ENCODE measurements around the gene STK39.

Gene STK39

DNA sequence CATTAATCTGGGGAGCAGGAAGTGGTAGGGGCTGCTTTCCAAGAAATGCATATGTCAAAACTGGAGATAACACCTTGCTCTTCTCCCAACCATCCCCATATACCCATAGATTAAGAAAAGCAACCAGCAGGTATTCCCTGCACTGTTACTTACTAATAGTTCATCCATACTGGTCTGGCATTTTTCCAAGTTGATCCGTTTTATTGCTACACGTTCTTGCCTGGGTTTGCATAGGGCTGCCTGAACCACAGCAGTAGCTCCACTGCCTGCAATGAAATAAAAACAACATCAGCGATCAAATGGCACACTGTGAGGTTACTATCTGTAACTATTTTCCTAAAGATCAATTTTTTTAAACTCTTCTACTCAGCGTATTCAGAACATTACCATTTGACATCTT, 65.6 kb downstream of the STK39 start:
- no peak for DNase-seq

DNA sequence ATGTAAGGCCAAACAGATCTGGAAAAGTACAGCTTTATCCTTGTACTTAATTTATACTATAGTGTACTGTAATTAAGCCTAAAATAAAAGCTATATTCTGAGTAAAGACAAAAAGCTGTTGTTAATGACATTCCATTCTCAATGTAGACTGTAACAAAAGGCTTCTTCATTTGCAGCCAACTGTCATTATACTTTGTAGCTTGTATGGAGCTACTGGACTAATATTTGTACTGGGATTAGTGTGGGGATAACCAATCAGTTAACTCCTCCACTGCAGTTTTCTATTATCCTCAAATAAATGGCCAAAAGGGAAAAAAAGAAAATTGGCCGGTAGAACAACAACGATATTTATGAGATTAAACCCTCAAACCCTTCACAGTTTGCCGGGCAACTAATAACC, 66.5 kb downstream of the STK39 start:
- DNase-seq: no peak

DNA sequence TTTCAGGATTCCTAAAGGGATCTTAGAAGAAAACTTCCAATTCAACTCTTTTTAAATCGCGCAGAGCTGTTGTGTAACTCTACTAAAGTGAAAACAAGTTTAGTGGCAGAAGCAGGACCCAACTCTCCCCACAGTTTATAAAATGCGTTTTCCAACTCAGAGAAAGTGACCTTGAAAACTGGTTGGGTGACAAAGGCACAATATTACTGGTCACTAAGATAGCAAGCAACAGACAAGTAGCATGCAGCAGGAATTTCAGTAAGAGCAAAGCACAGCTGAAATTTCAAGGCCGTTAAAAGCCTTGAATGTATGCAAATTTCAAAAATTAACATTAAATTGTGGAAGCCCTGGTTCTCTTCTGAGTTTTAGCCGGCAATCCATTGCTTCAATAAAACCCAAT, 66.9 kb downstream of the STK39 start:
- no peak for DNase-seq

GRCh38 chr2:168179592-168179991, 67.8 kb downstream of the STK39 start:
- DNase-seq: no peak

DNA sequence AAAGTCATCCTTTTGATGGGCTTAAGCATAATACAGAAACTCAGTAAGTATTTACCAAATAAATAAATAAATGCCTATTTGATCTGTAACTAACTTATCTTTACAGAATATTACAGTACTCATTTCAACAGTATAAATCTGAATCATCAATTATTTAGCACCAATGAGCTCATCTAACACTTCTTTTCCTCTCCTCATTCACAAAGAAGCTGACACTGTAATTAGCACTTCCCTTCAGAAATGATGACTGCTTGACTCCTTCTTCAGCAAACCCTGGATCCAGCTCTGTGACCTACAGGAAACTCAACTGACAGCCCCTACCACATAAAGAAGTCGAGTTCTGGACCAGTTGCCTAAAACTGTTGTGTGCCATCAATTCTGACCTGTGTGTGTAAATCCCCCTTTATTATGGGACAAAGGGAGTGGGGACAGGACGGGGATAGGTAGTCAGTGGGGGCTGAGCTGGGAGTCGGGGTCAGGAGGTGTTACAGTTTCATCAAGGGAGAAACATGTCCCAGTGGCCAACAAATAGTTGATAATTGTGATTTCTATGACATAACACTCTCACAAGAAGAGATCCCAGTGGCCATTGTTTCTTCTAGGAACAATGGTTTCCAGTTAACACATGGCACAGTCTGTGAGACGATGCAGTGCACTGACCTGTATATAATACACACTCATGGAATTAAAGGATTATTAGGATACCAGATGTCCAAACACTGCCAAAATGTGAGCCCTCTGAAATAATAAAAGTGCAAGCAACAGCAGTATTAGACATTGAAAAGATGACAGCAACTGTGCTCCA, 68.7 kb downstream of the STK39 start:
- DNase-seq: no peak

DNA sequence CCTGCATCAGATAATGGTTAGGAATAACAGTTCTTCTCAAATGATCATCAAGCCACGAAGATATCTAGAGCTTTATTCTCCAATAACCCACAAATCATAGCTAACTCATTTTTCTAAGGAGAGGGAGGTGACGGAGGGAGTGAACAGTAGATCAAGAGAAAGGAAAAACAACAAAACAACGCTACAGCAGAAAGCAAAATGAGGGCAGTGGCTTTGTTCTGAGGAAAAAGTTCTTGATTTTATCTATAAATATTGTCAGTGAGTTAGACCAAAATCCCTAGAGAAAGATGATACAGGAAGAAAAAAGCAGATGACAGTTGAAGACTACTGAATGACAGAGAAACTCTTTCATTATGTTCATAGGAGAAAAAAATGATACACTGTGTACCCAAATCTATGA, 71.0 kb downstream of the STK39 start:
- no peak for DNase-seq

GRCh38 chr2:168175469-168175868, 71.9 kb downstream of the STK39 start:
- no peak for DNase-seq

- no peak for DNase-seq
These were observed 72.6 kb downstream of the STK39 start for GRCh38 chr2:168174756-168175155.

DNA sequence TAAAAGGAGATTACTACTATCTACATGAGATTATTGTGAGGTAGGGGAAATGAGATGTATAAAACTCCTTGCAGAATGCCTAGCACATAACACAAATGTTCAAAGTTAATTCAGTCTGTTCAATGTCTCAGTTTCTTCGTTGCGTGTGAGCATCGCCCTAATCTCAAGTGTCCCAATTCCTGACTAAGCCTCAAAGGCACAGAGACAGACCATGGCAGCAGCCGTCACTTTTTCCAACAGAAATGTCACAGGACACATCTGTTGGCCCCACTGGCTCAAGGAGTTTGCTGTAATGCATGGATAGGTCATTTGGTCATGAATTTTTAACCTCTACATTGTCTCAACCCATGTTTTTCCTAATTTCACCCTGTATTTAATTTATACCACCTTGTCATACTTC, 75.3 kb downstream of the STK39 start:
- no peak for DNase-seq

DNA sequence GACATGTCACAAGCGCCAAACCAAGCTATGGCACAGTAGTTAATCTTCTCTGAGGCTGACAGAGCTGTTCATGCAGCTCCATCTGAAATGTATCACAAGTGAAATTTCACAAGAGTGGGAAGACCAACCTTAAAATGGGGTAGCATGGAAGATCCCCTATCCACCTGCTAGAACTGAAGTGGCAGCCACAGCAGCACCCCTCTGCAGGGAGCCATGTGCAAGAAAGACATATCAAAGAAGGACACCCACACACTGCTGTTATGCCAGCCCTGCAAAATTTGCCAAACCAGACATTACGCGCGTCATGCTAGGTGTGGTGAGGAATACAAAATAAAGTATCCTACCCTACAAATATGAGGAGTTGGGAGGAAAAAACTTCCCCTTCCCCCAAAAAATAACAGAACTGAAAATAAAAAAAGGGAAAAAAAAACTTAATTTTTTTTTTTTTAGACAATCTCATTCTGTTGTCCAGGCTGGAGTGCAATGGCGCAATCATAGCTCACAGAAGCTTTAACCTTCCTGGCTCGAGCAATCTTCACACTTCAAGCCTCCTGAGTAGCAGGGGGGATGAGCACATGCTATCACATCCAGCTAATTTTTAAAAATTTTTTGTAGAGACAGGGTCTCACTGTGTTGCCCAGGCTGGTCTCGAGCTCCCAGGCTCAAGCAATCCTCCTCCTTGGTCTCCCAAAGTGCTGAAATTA, 76.2 kb downstream of the STK39 start:
- DNase-seq: no peak

DNA sequence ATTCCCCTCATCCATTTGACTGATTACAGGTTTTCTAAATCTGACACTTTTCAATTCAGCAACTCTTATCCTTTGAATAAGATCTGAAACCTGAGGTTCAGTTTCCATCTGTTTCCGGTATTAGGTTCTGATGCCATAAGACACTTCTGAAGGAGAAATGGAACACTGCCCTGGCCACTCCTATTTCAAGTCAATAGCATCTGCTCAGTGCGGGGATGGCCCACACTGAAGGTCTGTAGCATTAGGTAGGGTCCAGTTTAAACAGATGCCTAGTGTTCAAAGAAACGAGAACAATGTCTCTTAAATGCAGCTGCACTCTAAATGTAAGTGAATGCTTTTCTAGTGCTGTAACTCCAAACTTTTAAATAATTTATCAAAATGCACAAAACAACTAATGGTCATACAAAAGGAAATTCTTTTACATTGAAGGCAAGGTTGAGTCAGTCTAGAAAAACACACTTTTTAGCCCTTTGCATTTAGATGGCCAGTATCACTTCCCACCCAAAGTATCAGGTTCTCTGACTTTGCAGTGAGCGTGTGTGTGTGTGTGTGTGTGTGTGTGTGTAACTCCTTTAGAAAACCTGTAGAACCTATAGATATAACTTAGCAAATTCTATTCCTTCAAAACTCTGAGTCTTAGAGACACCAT, 78.2 kb downstream of the STK39 start:
- DNase-seq: no peak

DNA sequence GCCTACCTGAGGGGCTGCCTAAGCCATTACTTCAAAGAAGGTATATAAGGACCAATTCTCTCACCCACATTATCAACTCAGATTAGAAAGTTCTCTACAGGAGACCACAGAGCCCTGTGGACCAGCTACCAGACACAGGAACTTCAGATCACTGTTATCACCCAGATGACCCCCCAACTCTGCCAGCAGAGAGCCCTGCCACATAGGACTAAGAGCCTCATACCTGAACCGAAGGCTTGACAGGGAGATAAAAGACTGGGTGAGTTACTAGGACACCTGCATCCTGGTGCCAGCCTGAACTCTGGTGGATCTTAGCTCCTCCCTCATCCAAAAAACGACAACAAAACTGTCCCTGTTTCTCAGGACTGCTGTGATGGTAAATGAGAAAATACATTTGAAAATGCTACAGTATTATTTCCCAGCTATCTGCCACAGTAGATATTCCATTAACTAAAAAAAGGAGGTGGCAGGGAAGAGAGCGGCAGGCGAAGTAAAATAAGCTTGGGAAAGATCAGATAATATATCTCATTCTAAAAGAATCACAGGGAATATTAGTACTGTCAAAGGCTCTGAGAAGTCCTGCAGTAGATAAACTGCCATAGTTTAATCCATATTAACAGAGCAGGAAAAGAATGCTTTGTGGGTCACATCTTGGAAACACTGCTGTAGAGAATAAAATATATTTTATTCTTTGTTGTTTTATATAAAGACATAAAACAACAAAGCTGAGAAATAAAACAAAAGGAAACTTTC, 79.7 kb downstream of the STK39 start:
- DNase-seq: no peak

DNA sequence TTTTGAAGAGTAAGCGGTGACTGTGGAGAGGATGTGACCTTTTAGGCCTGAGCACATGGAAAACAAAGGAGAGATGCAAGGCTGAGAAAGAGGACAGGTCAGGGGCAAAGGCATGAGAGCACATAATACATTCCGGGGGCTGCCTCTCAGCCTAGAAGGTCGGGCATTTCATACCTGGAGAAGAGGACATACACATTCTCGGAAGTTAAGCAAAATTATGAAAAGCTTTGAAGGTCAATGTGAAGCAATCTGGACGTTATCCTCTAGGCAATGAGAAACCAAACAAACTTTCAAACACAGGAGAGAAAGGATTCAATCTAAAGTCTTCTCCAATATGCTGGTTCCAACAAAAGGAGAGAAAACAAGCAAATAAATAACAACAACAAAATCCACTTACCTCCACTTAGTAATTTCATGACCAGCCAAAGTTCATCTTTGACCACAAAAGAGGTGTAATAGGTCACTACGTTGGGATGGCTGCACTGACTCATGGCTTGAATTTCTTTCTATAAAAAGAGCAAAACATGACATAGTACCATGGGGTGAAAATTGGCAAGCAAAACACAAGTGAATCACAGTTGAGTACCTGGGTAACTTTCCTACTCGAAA, 80.4 kb downstream of the STK39 start:
- no peak for DNase-seq

- no peak for DNase-seq
These were observed 81.2 kb downstream of the STK39 start for GRCh38 chr2:168165985-168166901.

DNA sequence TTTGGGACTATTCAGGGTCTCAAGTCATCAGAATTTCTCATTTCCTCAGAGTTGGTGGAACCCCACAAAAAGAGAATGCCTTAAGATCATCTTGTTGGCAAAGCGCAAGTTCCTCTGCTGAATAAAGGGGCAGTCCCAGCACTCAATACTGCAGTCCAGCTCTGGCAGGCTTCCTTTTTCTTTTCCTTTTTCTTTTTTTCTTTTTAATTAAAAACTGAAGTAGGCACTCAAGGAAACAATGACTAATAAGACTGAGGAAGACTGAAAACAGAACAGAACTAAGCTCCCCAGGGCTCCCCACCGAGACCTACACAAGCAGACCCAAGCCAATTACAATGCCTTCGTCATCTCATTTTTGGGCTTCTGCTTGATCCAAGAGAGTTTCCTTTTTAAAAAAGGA, 82.0 kb downstream of the STK39 start:
- DNase-seq: no peak

- no peak for DNase-seq
These were observed 86.5 kb downstream of the STK39 start for GRCh38 chr2:168160897-168161296.

DNA sequence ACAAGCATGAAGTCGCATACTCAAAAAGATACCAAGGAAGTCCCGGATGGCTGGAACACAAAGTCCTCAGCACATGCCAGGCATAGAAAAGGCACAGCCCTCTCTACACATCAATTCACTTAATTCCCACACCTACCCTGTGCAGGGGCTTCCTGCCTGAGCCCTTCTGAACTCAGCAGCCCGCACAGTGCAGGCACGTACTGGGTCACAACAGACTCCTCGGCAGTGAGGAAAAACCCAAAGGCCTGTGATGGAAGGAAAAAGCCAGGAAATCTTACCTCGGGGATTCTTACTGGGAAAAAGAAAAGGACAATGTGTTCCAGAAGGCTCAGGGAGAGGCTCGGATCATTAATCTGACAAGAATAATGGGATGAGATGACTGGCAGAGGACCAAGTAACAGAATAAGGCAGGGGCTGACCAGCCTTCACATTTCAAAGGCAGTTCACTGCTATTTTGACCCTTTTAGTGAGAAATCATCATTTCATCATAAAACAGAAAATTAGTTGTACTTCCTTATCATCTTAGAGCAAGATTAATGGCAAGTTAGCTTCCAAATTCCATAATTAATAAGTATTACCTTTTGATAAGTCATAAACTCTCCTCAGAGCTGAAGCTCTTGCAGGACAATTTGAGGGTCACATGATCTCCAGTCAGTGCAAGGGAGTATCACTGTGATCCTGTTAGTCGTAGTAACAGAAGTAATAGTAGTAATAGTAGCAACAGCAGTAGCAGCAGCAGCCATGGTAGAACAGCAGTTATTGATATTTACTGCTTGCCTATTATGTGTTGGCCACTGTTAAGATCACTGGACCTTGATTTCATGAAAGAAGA, 87.4 kb downstream of the STK39 start:
- DNase-seq: no peak

DNA sequence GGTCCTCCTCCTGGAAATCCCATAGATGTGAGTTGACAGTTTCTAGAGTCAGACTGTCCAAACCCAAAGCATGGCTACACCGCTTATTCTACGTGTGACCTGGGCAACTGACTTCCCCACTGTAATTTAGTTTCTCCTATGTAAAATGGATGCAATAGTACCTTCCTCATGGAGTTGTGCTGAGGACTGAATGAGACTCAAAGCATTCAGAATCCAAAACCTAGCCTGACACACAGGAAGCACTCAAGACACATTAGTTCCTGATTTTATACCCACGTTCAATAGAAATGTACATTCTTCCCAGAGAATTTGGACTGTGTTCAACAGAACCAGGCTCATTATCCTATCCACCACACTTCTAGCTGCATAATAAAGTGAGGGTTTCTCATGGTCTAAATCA, 88.8 kb downstream of the STK39 start:
- no peak for DNase-seq

GRCh38 chr2:168157926-168158325, 89.5 kb downstream of the STK39 start:
- DNase-seq: no peak

- DNase-seq: no peak
These were observed 90.3 kb downstream of the STK39 start for GRCh38 chr2:168157070-168157469.

GRCh38 chr2:168156661-168157060, 90.7 kb downstream of the STK39 start:
- DNase-seq: no peak

All from GDM1 (cell line).